ENCODE results near the gene HERPUD2. TPM values are rescaled to one million over a fixed set of nuclear protein-coding genes. Genes with fewer than 3 reads are reported as not detected.
A peak's percentile ranks its signal among the peaks of the same experiment; 100 is the strongest.

HERPUD2 gene, protein sequence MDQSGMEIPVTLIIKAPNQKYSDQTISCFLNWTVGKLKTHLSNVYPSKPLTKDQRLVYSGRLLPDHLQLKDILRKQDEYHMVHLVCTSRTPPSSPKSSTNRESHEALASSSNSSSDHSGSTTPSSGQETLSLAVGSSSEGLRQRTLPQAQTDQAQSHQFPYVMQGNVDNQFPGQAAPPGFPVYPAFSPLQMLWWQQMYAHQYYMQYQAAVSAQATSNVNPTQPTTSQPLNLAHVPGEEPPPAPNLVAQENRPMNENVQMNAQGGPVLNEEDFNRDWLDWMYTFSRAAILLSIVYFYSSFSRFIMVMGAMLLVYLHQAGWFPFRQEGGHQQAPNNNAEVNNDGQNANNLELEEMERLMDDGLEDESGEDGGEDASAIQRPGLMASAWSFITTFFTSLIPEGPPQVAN
- 10 to 100 TPM; 24.9 to 25.0 TPM for total RNA-seq

GRCh38 chr7:35694784-35695472, at the start of gene HERPUD2:
TSS of gene HERPUD2 (minus strand) at chr7:35695135. CDS start at chr7:35694330, 805 bp downstream.
- intact Hi-C loops (cut with micrococcal nuclease): loop anchor here (5.0 kb wide), 2 partner anchors 32 to 107 kb away; partner anchors contain the start of gene SEPTIN7
- Mint-ChIP-seq H3K36me3 (ENCODE audit: low read depth) (peaks cover 18% of the 10 kb centered on the region), H3K4me3 (peak within 1 kb of the TSS; percentile 89), H3K9me3 (no peaks in the 10 kb centered on the region), H3K4me1 (ENCODE audit: low read depth) (peaks cover 34% of the 10 kb centered on the region), H3K27me3 (no peaks in the 10 kb centered on the region), H3K27ac (peak within 1 kb of the TSS; percentile 97)
- ATAC-seq (peak; percentile 83), DNase-seq (peak; percentile 95)
- no peak for TF ChIP-seq CTCF (IDR thresholded peaks at IDR 0.05)
- CTCF ChIA-PET: interaction anchor here (1.0 to 6.4 kb wide), 8 partner anchors 14 to 212 kb away, joined by 3 to 49 read pairs (median 4); partner anchors contain the start of gene SEPTIN7
- POLR2A ChIA-PET: interaction anchor here (0.6 to 4.7 kb wide), 17 partner anchors 9 to 694 kb away, joined by 3 to 65 read pairs (median 5); partner anchors contain the start of gene SEPTIN7

DNA sequence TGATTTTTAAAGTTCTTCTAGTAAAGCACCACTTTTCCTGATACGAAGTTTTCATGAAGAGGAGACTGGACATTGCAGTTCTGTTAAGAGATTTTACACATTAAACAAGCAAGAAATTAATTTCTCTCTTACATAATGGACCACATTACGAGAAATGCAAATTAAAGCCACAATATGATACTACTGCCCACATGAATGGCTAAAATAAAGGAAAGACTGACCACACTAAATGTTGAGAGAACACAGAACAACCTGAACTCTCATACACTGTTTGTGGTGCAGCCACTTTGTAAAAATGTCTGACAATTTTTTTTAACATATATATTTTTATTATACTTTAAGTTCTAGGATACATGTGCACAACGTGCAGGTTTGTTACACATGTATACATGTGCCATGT, 44.0 kb upstream of the HERPUD2 start:
- intact Hi-C loops (cut with micrococcal nuclease): no loop called here
- Mint-ChIP-seq H3K27me3 (no peaks in the 10 kb centered on the region), H3K9me3 (peaks cover 2% of the 10 kb centered on the region), H3K36me3 (ENCODE audit: low read depth) (no peaks in the 10 kb centered on the region), H3K4me1 (ENCODE audit: low read depth) (no peaks in the 10 kb centered on the region), H3K4me3 (no peak overlapping the region), H3K27ac (no peak overlapping the region)
- CTCF ChIA-PET: no interaction called here
- no peak for TF ChIP-seq CTCF (IDR thresholded peaks at IDR 0.05)
- DNase-seq: no peak
- ATAC-seq: no peak
- POLR2A ChIA-PET: no interaction called here

GRCh38 chr7:35736725-35737124, 41.8 kb upstream of the HERPUD2 start:
- DNase-seq (no peak), ATAC-seq (no peak)
- H3K27ac Mint-ChIP-seq: no peak overlapping the region
- no peaks in the 10 kb centered on the region for H3K27me3 Mint-ChIP-seq
- no peak overlapping the region for H3K4me3 Mint-ChIP-seq
- H3K9me3 Mint-ChIP-seq: no peaks in the 10 kb centered on the region
- TF ChIP-seq CTCF (IDR thresholded peaks at IDR 0.05): no peak
- H3K36me3 Mint-ChIP-seq (ENCODE audit: low read depth): no peaks in the 10 kb centered on the region
- intact Hi-C loops (cut with micrococcal nuclease): no loop called here
- H3K4me1 Mint-ChIP-seq (ENCODE audit: low read depth): peaks cover 6% of the 10 kb centered on the region
- CTCF ChIA-PET: interaction anchor here (1.2 to 2.0 kb wide), 2 partner anchors 11 to 14 kb away, joined by 3 to 10 read pairs; no protein-coding TSS in a partner anchor
- POLR2A ChIA-PET: no interaction called here

DNA sequence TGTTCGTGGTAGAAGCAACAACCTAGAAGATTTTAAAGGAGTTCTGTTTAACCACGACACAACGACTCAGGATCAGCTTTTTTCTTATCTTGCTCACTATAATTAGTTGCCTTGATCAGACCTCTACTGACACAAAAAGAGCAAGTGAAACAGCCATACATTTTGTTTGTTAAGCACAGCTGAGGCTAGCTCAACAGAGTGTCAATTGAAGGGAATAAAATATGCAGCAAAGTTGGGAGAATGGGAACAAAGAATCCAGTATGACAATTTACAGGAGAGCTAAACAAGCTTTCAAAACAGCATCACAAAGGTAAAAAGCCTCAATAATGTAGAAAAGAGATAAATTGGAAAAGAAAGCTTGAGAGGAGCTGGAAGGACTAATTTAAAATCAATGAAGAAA, 40.5 kb upstream of the HERPUD2 start:
- no peaks in the 10 kb centered on the region for H3K27me3 Mint-ChIP-seq
- ATAC-seq (no peak), DNase-seq (no peak)
- no peak for TF ChIP-seq CTCF (IDR thresholded peaks at IDR 0.05)
- ChIA-PET CTCF (interaction anchor here (1.2 to 2.0 kb wide), 5 partner anchors 9 to 241 kb away, joined by 3 to 10 read pairs (median 3); no protein-coding TSS in a partner anchor), POLR2A (interaction anchor here (2.1 kb wide), 1 partner anchor 65 kb away, joined by 11 read pairs; the partner anchor contains the start of gene SEPTIN7)
- no peak overlapping the region for H3K27ac Mint-ChIP-seq
- no peaks in the 10 kb centered on the region for H3K36me3 Mint-ChIP-seq (ENCODE audit: low read depth)
- intact Hi-C loops (cut with micrococcal nuclease): no loop called here
- H3K9me3 Mint-ChIP-seq: no peaks in the 10 kb centered on the region
- peaks cover 9% of the 10 kb centered on the region for H3K4me1 Mint-ChIP-seq (ENCODE audit: low read depth)
- no peak overlapping the region for H3K4me3 Mint-ChIP-seq

All from activated CD8-positive, alpha-beta T cell treated with anti-CD3 and anti-CD28 coated beads for 36 hours (primary cell).